Measurements from ENCODE around the gene GNG13. TPM values are rescaled to one million over a fixed set of nuclear protein-coding genes. Genes with fewer than 3 reads are reported as not detected.
"Not testable (repeated sequence)": the region's sequence is repeated elsewhere in the genome, so short reads cannot be mapped to it uniquely, and the experiment has no call there.

Gene GNG13
- total RNA-seq, 1 donor from 2014 or later, result not detected

DNA sequence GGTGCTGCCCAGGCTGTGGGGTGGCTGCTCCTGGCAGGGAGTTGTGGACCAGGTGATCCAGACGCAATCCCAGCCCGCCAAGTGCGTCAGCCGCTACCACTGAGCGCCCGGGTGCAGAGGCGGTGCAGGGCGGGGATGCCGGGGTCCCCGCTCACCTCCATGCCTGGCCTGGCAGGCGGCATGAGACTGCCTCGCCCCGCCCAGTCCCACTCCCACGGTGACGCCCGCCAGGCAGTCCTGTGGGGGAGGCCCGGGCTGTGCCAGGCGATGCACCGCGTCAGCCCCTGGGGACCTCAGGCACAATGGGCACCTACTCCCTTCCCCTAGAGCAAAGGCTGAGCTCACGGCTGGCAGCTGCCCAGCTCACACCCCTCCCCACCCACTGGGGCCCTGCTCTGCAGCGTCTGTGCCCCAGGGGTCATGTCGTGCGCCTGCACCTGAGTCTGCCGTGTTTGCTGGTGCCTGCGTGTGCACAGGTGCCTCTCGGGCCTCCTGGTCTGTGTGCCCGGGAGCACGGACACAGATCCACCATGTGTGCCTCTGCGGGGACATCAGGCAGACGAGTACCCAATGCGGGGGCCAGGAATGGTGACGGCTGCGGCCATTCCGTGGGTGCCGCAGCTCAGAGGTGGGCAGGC lies 17.6 kb downstream of the GNG13 start:
- no peak for FAIRE-seq
- DNase-seq (ENCODE audit: low spot score in 2 of 2), result peak in 1 of 2 donors; percentile 71

DNA sequence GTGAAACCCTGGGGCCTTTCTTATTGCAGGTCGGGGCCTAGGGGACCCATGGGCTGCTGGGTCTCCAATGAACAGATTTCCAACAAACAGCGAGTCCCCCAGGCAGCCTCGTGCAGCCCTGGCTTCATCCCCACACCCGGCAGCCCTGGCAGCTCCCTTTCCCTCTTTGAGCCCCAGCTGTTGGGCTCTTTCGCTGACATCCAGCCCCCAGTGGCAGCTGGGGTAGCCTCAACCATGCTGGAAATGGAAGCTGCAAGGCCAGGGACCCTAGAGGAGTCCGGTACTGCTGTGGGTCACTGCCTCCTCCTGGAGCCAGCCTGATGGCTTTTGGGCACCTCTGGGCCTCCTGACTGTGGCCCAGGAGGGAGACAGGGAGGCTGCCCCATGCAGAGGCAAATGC lies 18.3 kb downstream of the GNG13 start:
- DNase-seq (ENCODE audit: low spot score in 2 of 2) (no peak), FAIRE-seq (no peak)

- FAIRE-seq (no peak), DNase-seq (ENCODE audit: low spot score in 2 of 2) (no peak)
Observed at GRCh38 chr16:781346-782010, 19.1 kb downstream of the GNG13 start.

DNA sequence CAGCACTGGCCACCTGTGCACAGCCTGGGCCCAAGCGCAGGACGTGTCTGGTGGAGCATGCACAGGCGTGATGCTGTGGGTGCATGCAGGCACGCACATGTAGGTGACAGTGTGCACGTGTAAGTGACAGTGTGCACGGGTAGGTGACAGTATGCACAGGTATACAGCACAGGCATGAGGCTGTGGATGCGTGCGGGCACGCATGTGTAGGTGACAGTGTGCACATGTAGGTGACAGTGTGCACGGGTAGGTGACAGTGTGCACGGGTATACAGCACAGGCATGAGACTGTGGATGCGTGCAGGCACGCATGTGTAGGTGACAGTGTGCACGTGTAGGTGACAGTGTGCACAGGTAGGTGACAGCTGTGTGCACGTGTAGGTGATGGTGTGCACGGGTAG lies 20.2 kb downstream of the GNG13 start:
- FAIRE-seq (no peak), DNase-seq (ENCODE audit: low spot score in 2 of 2) (no peak)

DNA sequence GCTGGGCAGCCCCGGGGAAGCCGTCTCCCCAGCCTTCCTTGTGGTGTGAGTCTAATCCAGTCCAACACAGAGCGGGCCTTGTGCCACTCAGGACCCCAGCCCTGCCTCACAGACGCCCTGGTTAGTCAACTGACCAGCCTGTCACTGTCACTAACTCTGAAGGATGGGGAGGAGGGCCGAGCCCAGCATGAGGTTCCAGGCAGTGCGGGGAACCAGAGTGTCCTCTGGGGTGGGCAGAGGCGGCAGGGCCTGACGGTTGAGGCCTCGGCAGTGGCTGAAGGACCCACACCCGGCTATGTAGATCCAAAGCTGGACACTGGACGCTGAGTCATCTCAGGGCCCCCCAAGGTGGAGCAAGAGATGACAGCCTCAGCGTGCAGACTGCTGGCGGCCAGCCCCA lies 21.0 kb downstream of the GNG13 start:
- no peak for FAIRE-seq
- no peak for DNase-seq (ENCODE audit: low spot score in 2 of 2)

DNA sequence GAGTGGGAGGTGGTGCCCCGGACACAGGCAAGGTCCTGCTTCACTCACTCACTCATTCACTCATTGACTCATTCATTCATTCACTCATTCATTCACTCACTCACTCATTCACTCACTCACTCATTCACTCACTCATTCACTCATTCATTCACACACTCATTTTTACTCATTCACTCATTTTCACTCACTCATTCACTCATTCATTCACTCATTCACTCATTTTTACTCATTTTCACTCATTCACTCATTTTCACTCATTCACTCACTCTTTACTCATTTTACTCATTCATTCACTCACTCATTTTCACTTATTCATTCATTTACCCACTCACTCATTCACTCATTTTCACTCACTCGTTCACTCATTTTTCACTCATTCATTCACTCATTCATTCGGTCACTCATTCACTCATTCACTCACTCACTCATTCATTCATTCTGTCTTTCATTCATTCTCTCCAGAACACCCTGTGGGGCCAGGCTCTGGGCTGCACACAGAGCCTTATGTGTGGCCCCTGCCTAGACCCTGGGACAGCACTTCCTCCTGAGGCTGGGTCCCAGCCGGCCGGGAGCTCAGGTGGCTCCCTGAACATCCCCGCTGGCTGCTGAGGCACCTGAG lies 21.5 kb downstream of the GNG13 start:
- DNase-seq (ENCODE audit: low spot score in 2 of 2), result no peak
- no peak for FAIRE-seq

DNA sequence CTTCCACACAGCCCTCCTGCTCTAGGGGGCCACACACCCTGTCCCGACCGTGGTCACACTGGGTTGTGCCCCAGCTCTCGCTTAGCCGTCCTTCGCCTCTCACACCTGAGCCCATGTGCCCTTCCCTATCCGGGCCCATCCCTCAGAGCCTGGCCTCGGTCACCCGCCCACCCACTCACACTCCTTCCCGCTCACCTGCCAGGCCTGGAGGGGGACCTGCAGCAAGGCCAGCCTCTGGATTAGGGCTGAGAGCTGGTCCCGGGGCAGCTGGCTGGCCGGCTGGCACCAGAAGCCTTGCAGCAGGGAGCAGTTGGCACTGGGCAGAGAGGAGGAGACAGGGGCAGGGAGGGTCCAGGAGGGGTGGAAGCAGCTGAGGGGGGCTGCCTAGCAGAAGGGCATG lies 22.1 kb downstream of the GNG13 start:
- FAIRE-seq, result no peak
- no peak for DNase-seq (ENCODE audit: low spot score in 2 of 2)

GRCh38 chr16:777826-778225 lies 22.7 kb downstream of the GNG13 start:
- FAIRE-seq, result no peak
- DNase-seq (ENCODE audit: low spot score in 2 of 2), result no peak

DNA sequence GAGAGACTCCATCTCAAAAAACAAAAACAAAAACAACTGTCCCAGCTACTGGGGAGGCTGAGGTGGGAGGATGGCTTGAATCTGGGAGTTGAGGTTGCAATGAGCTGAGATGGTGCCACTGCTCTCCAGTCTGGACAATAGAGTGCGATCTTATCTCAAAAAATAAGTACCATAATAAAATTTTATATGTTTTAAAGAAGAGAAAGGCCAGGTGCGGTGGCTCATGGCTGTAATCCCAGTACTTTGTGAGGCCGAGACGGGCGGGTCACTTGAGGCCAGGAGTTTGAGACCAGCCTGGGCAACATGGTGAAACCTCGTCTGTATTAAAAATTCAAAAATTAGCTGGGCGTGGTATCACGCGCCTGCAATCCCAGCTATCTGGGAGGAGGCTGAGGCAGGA lies 23.7 kb downstream of the GNG13 start:
- no peak for FAIRE-seq

DNA sequence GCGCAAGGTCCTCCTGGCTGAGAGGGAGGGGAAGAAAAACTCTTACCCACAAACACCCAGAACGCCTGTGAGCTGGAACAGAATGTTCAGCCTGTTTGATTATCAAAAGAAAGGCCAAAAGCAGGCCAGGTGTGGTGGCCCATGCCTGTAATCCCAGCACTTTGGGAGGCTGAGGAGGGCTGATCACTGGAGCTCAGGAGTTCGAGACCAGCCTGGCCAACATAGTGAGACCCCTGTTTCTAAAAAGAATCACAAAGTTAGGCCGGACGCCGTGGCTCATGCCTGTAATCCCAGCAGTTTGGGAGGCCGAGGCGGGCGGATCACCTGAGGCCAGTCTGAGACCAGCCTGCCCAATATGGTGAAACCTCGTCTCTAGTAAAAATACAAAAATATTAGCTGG lies 24.2 kb downstream of the GNG13 start:
- not testable (repeated sequence) for DNase-seq (ENCODE audit: low spot score in 2 of 2); FAIRE-seq

More for the DNA sequence above, 23.7 kb downstream of the GNG13 start:
- DNase-seq (ENCODE audit: low spot score in 2 of 2), result no peak

DNA sequence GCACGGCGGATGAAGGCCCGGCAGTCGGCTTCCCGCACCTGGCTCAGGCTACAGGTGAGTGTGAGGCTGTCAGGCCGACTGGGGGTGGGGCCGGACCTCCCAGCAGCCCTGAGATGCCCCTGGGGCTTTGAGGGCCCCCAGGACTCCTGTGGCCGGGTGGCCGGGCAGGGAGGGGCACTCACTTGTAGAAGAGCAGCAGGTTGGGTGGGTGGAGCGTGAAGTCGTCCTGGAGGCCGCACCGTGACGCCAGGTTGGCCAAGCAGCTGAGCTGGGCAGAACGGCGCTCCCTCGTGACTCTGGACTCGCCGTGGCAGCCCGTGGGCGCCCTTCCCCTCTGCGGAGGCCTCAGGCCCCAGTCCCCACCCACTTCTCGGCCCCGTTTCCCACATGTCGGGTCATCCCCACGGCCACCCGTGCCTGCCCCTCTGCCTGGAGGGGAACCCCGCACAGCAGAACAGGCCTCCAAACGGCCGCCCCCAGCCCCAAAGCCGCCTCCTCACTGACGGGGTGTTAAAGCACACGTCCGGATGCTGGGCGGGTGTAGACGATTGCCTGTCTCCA lies 25.2 kb downstream of the GNG13 start:
- no peak for DNase-seq (ENCODE audit: low spot score in 2 of 2)
- FAIRE-seq, result no peak

GRCh38 chr16:774086-775001 lies 26.2 kb downstream of the GNG13 start:
- FAIRE-seq (no peak), DNase-seq (ENCODE audit: low spot score in 2 of 2) (no peak)

GRCh38 chr16:772959-773358 lies 27.6 kb downstream of the GNG13 start:
- no peak for FAIRE-seq
- no peak for DNase-seq (ENCODE audit: low spot score in 2 of 2)

DNA sequence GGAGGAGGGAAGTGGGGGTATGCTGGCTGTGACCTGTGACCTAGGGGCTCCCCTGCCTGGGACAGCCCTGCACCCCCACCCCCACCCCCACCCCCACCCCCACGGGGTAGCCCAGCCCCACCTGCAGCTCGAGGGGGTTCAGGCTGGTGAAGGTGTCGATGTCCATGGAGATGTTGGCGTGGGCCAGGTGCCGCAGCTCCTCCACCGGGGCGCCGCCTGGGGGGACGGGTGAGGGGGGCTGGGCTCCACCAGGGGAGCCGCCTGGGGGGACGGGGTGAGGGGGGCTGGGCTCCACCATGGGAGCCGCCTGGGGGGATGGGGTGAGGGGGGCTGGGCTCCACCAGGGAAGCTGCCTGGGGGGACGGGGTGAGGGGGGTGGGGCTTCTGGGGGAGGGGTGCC lies 30.1 kb downstream of the GNG13 start:
- no peak for DNase-seq (ENCODE audit: low spot score in 2 of 2)
- FAIRE-seq, result no peak

DNA sequence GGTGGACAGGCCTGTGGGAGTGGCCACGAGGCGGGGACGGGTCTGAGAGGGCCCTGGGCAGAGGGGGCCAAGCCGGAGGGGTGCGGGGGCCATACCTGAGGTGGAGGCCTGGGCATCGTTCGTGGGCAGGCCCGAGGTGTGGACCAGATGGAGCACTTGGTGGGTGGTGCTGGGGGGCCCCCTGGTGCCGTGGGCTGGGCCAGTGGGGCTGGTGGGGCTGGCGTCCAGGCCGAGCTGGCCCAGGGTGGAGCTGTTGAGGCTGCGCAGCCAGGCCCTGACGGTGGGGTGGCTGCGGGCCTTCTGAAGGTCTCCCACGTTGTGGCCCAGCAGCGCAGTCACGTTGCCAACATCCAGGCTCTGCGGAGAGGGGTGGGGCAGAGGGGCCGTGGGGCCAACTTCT lies 30.6 kb downstream of the GNG13 start:
- FAIRE-seq (no peak), DNase-seq (ENCODE audit: low spot score in 2 of 2) (no peak)

DNA sequence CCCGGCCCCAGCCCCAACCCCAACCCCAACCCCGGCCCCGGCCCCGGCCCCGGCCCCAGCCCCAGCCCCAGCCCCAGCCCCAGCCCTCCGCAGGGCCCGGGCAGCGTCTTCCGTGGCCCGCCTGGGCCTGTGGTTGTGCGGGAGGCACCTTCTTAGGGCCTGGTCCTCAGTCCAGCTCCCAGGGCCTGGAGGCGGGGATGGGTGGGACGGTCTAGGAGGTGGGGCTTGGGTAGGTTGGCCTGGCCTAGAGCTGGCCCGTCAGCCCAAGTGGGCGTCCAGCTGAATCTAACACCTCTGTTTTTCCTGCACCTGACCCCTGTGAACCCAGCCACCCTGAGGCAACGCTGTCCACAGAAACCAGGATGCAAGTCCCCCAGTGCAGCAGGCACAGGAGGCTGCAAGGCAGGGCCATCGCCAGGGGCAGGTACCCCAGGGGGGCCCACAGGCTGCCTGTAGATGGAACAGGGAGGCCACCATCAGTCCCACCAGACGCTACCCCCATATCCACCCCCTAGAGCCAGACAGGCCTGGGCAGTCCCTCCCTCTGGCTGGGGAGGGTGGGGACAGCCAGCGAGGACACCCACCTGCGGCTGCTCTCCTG lies 31.2 kb downstream of the GNG13 start:
- no peak for DNase-seq (ENCODE audit: low spot score in 2 of 2)
- FAIRE-seq, result no peak

DNA sequence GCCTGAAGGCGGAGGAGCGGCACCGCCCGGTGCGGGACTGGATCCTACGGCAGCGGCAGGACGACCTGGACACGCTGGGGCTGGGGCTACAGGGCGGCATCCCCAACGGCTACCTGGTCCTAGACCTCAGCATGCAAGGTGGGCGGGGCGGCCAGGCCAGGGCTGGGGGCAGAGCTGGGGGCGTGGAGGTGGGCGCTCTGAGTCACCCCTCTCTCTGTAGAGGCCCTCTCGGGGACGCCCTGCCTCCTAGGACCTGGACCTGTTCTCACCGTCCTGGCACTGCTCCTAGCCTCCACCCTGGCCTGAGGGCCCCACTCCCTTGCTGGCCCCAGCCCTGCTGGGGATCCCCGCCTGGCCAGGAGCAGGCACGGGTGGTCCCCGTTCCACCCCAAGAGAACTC lies 32.1 kb downstream of the GNG13 start:
- DNase-seq (ENCODE audit: low spot score in 2 of 2), result no peak
- no peak for FAIRE-seq

- FAIRE-seq (no peak), DNase-seq (ENCODE audit: low spot score in 2 of 2) (no peak)
Observed at GRCh38 chr16:767743-768235, 32.7 kb downstream of the GNG13 start.

- FAIRE-seq, result no peak
- DNase-seq (ENCODE audit: low spot score in 2 of 2), result no peak
Observed at GRCh38 chr16:766820-767640, 33.5 kb downstream of the GNG13 start.

Data from frontal cortex (tissue), 4 donors.